Left lung (tissue), 10 donors: ENCODE measurements around the gene TRAF7. TPM values are rescaled to one million over a fixed set of nuclear protein-coding genes. Genes with fewer than 3 reads are reported as not detected.

Experiments
- ATAC-seq: fragments of 200-7000 bp; cut with Tn5 transposase; one replicate; pipeline ENCODE4 v1.9.1; 2020; ENCODE audit warnings: moderate library complexity
- DNase-seq, 4 donors: peaks; one replicate each; pipeline ENCODE4 v3.0.0-alpha.2; 2013 to 2020
- H3K27ac ChIP-seq, 2 donors: fragments of 200-600 bp; sonication (generic) in 1 of 2; one replicate each; pipeline versions ENCODE4 v1.5.0 to v1.8.0; 2020 to 2021
- H3K27me3 ChIP-seq, 2 donors: fragments of 200-600 bp; sonication (generic) in 1 of 2; one replicate each; pipeline versions ENCODE4 v1.5.0 to v1.8.0; 2020 to 2021
- H3K36me3 ChIP-seq, 2 donors: fragments of 200-600 bp; sonication (generic) in 1 of 2; one replicate each; pipeline versions ENCODE4 v1.5.0 to v1.8.0; 2020 to 2021
- H3K4me1 ChIP-seq, 2 donors: fragments of 200-600 bp; one replicate each; pipeline ENCODE4 v1.8.0; 2021
- H3K4me3 ChIP-seq, 2 donors: fragments of 200-600 bp; sonication (generic) in 1 of 2; one replicate each; pipeline versions ENCODE4 v1.5.0 to v1.8.0; 2020 to 2021; ENCODE audit warnings: mild to moderate bottlenecking in 1 of 2
- H3K9me3 ChIP-seq, 2 donors: fragments of 200-600 bp; sonication (generic) in 1 of 2; one replicate each; pipeline versions ENCODE4 v1.5.0 to v1.8.0; 2020 to 2021
- CTCF ChIP-seq, 2 donors: fragments of 200-600 bp; sonication (generic) in 1 of 2; IDR thresholded peaks; one replicate each; pipeline versions ENCODE4 v1.5.0 to v1.8.0; 2021; ENCODE audit warnings: antibody characterized with exemption in 2 of 2
- intact Hi-C, 2 donors: fragments of 100-400 bp; cut with DNase I; formaldehyde crosslinking; loops; one replicate each; pipeline versions ENCODE4 v1.11.2 to v1.14.2; 2022
- polyA plus RNA-seq, 6 donors: library from polyadenylated mRNA; unstranded; fragments of 120-200 nt; gene quantifications; one replicate each; pipeline ENCODE4 v1.2.1, GENCODE V29; 2013; ENCODE audit not compliant: insufficient read length in 6 of 6
- total RNA-seq, 2 donors: library from RNA; stranded (reverse); fragmentation: NEBNext Ultra II Directional; extraction: Animal tissue kit (Norgen Biotek cat#: 25700); gene quantifications; one replicate each; pipeline ENCODE4 v1.2.1, GENCODE V29; 2021
- donor health status: DM: no; HTN: yes; CAD: no.
- donor health status: DM: no; HTN: no; CAD: no.

The TRAF7 gene
- total and polyA plus RNA-seq, 8 donors, result 48.6 to 88.1 (median 55.0) TPM

GRCh38 chr16:2173916-2174315 lies 18.3 kb downstream of the TRAF7 start:
- Histone ChIP-seq H3K4me1 (no peaks in the 10 kb centered on the region), H3K36me3 (peaks cover 0 to 97% of the 10 kb centered on the region in 2 donors), H3K4me3 (no peak overlapping the region), H3K27me3 (no peaks in the 10 kb centered on the region), H3K27ac (no peak overlapping the region), H3K9me3 (peaks cover 0 to 3% of the 10 kb centered on the region in 2 donors)
- intact Hi-C loops, result no loop called here
- no peak for TF ChIP-seq CTCF (IDR thresholded peaks at IDR 0.05)
- ATAC-seq, result no peak
- no peak for DNase-seq

- no peak overlapping the region for H3K27ac ChIP-seq
- H3K36me3 ChIP-seq, result peaks cover 0 to 91% of the 10 kb centered on the region in 2 donors
- H3K9me3 ChIP-seq, result peaks cover 0 to 3% of the 10 kb centered on the region in 2 donors
- no peak overlapping the region for H3K4me3 ChIP-seq
- DNase-seq (no peak), ATAC-seq (no peak)
- intact Hi-C loops, result no loop called here
- H3K4me1 ChIP-seq, result no peaks in the 10 kb centered on the region
- no peaks in the 10 kb centered on the region for H3K27me3 ChIP-seq
- TF ChIP-seq CTCF (IDR thresholded peaks at IDR 0.05), result no peak
These were observed 19.0 kb downstream of the TRAF7 start for GRCh38 chr16:2174396-2175131.

GRCh38 chr16:2175454-2175853 lies 19.9 kb downstream of the TRAF7 start:
- Histone ChIP-seq H3K27ac (no peak overlapping the region), H3K4me3 (no peak overlapping the region), H3K9me3 (peaks cover 0 to 3% of the 10 kb centered on the region in 2 donors), H3K4me1 (no peaks in the 10 kb centered on the region), H3K36me3 (peaks cover 0 to 82% of the 10 kb centered on the region in 2 donors), H3K27me3 (no peaks in the 10 kb centered on the region)
- TF ChIP-seq CTCF (IDR thresholded peaks at IDR 0.05), result no peak
- intact Hi-C loops, result no loop called here
- no peak for ATAC-seq
- DNase-seq, result no peak

- DNase-seq (no peak), ATAC-seq (no peak)
- no peak overlapping the region for H3K4me3 ChIP-seq
- no peak for TF ChIP-seq CTCF (IDR thresholded peaks at IDR 0.05)
- intact Hi-C loops, result no loop called here
- no peaks in the 10 kb centered on the region for H3K27me3 ChIP-seq
- no peak overlapping the region for H3K27ac ChIP-seq
- peaks cover 0 to 3% of the 10 kb centered on the region in 2 donors for H3K9me3 ChIP-seq
- peaks cover 0 to 76% of the 10 kb centered on the region in 2 donors for H3K36me3 ChIP-seq
- H3K4me1 ChIP-seq, result no peaks in the 10 kb centered on the region
These were observed 20.5 kb downstream of the TRAF7 start for GRCh38 chr16:2176047-2176446.

GRCh38 chr16:2177101-2177500 lies 21.5 kb downstream of the TRAF7 start:
- H3K27me3 ChIP-seq, result no peaks in the 10 kb centered on the region
- H3K9me3 ChIP-seq, result peaks cover 0 to 3% of the 10 kb centered on the region in 2 donors
- TF ChIP-seq CTCF (IDR thresholded peaks at IDR 0.05), result no peak
- no peaks in the 10 kb centered on the region for H3K4me1 ChIP-seq
- ATAC-seq (no peak), DNase-seq (no peak)
- no peak overlapping the region for H3K4me3 ChIP-seq
- H3K36me3 ChIP-seq, result peaks cover 0 to 65% of the 10 kb centered on the region in 2 donors
- no peak overlapping the region for H3K27ac ChIP-seq
- intact Hi-C loops, result no loop called here
